Measurements from ENCODE around the gene AACS.
"Not testable (repeated sequence)": the region's sequence is repeated elsewhere in the genome, so short reads cannot be mapped to it uniquely, and the experiment has no call there.

Gene AACS

DNA sequence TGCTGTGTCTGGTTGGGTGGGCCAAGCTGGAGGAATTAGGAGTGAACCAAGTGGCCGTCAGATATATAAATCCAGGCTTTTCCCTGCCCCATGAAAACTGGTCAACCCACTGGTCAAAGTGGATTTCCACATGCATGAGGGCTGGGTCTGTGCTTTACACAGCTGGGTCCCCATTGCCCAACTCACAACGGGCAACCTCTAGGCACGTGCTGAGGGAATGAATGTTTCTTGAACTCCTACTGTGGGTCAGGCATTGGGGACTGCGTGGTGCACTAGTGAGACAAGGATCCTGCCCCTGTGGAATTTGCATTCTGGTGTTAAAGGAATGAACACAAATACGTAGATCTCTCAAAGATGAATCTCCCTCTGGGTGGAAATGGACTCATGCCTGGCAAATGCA lies 7.5 kb upstream of the AACS start:
- no peak for DNase-seq

- DNase-seq: no peak
These were observed 4.0 kb upstream of the AACS start for GRCh38 chr12:125061229-125061628.

DNA sequence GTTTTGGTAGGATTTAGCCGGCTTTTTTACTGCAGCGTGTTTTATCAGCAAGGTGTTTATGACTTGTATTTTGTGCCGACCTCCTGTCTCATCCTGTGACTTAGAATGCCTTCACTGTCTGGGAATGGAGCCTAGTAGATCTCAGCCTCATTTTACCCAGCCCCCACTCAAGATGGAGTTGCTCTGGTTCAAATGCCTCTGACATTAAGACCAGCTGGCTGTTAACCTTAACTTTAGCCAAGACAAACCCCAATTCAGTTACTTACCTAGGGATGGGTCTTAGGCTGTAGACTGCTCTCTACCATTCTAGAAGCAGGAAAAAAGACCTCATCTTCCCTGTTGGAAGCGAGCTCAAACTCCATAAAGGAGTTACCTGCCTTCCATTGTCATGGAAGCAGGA lies 1.7 kb upstream of the AACS start:
- DNase-seq: not testable (repeated sequence)

DNA sequence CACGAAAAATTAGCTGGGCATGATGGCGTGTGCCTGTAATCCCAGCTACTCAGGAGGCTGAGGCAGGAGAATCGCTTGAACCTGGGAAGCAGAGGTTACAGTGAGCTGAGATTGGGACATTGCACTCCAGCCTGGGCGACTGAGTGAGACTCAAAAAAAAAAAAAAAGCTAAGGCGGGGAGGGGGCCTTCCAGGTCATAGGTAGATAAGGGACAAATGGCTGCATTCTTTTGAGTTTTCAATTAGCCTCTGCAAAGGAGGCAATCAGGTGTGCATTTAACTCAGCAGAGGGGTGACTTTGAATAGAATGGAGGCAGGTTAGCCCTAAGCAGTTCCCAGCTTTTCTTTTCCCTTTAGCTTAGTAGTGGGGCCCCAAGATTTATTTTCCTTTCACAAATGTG lies 743 bp upstream of the AACS start:
- no peak for DNase-seq

DNA sequence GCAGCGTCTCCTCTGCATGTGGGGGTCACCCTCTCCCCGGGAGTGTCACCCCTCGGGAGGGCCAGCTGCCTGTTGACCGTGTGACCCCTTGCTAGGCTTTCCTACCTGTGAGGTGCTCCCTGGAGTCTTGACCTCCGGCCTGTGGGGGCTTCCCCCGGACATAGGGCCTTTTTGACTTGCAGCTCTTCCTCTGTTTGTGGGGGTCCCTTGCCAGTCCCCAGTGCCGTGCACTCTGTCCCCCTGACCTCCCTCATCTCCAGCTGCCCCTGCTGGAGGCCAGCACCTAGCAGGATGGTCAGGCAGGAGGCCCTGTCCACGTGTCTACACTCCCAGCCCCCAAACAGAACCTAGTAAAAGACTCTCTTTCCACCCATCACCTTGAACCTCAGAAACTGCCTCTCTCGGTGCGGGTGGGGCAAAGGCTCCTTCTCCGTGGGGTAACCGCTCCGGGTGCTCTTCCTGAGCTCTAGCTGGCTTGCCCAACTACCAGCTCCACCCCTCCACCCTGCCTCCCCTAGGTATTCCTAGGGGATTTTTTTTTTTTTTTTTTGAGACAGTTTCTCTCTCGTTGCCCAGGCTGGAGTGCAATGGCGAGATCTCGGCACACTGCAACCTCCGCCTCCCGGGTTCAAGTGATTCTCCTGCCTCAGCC lies 810 bp downstream of the AACS start:
- DNase-seq: no peak

- DNase-seq: no peak
These were observed 3.2 kb downstream of the AACS start for GRCh38 chr12:125068391-125068790.

GRCh38 chr12:125069616-125070015 lies 4.4 kb downstream of the AACS start:
- peak; percentile 71 for DNase-seq

- DNase-seq: no peak
These were observed 4.9 kb downstream of the AACS start for GRCh38 chr12:125070112-125070511.

GRCh38 chr12:125070661-125071390 lies 5.6 kb downstream of the AACS start:
- no peak for DNase-seq

GRCh38 chr12:125071456-125071855 lies 6.2 kb downstream of the AACS start:
- DNase-seq: peak; percentile 92

GRCh38 chr12:125072496-125072895 lies 7.3 kb downstream of the AACS start:
- DNase-seq: no peak

DNA sequence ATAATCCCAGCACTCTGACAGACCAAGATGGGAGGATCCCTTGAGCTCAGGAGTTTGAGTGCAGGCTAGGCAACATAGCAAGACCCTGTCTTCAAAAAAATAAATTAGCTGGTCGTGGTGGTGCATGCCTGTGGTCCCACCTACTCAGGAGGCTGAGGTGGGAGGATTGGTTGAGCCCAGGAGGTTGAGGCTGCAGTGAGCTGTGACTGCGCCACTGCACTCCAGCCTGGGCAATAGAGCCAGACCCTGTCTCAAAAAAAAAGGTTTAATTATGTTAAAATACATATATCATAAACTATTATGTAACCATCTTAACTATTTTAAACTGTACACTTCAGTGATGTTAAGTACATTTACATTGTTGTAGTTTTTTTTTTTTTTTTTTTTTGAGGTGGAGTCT lies 9.1 kb downstream of the AACS start:
- not testable (repeated sequence) for DNase-seq

- no peak for DNase-seq
These were observed 10.9 kb downstream of the AACS start for GRCh38 chr12:125076103-125076502.

GRCh38 chr12:125079084-125079483 lies 13.8 kb downstream of the AACS start:
- no peak for DNase-seq

- DNase-seq: no peak
These were observed 14.7 kb downstream of the AACS start for GRCh38 chr12:125079648-125080645.

GRCh38 chr12:125081427-125081826 lies 16.2 kb downstream of the AACS start:
- peak; percentile 97 for DNase-seq

DNA sequence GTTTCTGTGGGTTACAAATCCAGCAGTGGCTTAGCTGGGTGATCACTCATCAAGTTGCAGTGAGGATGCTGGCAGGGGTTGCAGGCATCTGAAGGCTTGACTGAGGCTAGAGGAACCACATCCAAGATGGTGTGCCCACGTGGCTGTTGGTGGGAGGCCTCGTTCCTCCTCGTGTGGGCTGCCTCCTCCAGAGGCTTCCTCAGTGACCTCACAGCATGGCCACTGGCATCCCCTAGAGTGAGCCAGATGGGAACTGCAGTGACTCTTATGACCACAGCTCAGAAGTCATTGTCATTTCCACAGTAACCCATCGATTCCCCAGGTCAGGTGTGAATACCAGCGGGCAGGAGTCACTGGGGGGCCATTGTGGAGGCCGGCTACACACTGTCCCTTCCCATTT lies 17.8 kb downstream of the AACS start:
- DNase-seq: no peak

GRCh38 chr12:125088199-125088598 lies 23.0 kb downstream of the AACS start:
- DNase-seq: not testable (repeated sequence)

- no peak for DNase-seq
These were observed 23.8 kb downstream of the AACS start for GRCh38 chr12:125089083-125089482.

GRCh38 chr12:125089626-125090025 lies 24.4 kb downstream of the AACS start:
- DNase-seq: no peak

- DNase-seq: no peak
These were observed 25.2 kb downstream of the AACS start for GRCh38 chr12:125090437-125090836.

DNA sequence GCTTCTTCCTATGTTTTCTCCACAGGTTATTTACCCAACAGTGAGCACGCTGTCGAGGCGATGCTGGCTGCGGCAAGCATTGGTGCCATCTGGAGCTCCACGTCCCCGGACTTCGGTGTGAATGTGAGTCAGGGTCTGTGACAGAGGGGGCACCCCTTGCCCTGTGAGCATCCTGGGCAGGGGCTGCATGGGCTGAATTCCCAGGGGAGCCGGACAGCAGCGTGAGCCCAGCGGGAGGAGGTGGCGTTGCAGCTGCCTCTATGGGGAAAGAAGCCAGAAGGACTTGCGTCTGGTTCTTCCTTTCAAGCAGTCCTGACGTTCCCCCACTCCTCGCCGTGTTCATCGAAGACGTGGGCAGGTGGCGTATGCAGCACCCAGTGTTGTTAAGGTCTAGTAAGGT lies 26.2 kb downstream of the AACS start:
- DNase-seq: no peak

GRCh38 chr12:125092108-125092871 lies 27.1 kb downstream of the AACS start:
- no peak for DNase-seq
